Measurements from ENCODE around the gene TH. TPM values are rescaled to one million over a fixed set of nuclear protein-coding genes. Genes with fewer than 3 reads are reported as not detected.

Gene TH
- total and polyA plus RNA-seq, 7 donors = 0.17 TPM; not detected in 6

DNA sequence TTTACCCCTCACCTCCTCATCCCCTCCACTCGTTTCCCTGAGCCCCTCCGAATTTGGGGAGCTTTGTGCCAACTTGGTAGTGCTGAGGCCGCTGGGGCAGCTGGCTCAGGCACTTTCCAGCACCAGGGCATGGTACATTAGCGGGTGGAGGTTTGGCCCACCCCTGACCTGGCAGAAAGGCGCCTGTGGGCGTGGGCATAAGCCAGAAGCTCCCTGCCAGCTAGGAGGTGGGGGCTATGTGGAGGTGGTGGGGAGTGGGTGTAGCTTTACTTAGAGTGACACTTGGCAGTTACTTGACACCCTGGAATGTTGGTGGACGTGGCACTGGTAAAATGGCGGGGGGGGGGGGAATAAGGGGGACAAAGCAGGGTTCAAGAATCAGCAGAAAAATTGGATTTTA lies 22.2 kb downstream of the TH start:
- TF ChIP-seq POLR2A (IDR thresholded peaks at IDR 0.05) (no peak), POLR2AphosphoS5 (IDR thresholded peaks at IDR 0.05) (no peak), EP300 (IDR thresholded peaks at IDR 0.05) (no peak)
- TF ChIP-seq, protein P1, sequence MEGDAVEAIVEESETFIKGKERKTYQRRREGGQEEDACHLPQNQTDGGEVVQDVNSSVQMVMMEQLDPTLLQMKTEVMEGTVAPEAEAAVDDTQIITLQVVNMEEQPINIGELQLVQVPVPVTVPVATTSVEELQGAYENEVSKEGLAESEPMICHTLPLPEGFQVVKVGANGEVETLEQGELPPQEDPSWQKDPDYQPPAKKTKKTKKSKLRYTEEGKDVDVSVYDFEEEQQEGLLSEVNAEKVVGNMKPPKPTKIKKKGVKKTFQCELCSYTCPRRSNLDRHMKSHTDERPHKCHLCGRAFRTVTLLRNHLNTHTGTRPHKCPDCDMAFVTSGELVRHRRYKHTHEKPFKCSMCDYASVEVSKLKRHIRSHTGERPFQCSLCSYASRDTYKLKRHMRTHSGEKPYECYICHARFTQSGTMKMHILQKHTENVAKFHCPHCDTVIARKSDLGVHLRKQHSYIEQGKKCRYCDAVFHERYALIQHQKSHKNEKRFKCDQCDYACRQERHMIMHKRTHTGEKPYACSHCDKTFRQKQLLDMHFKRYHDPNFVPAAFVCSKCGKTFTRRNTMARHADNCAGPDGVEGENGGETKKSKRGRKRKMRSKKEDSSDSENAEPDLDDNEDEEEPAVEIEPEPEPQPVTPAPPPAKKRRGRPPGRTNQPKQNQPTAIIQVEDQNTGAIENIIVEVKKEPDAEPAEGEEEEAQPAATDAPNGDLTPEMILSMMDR (IDR thresholded peaks at IDR 0.05) = no peak
- intact Hi-C loops (cut with DNase I) = no loop called here
- Histone ChIP-seq H3K9me3 (no peaks in the 10 kb centered on the region), H3K4me1 (peaks cover 0 to 7% (median 6%) of the 10 kb centered on the region in 4 donors), H3K4me3 (no peak overlapping the region), H3K27ac (no peak overlapping the region), H3K27me3 (peaks cover 25 to 70% (median 62%) of the 10 kb centered on the region in 3 donors), H3K36me3 (no peaks in the 10 kb centered on the region)
- DNase-seq = no peak
- WGBS, 2 donors = 32 to 63% methylated on average over 8 of the region's 8 CpGs

DNA sequence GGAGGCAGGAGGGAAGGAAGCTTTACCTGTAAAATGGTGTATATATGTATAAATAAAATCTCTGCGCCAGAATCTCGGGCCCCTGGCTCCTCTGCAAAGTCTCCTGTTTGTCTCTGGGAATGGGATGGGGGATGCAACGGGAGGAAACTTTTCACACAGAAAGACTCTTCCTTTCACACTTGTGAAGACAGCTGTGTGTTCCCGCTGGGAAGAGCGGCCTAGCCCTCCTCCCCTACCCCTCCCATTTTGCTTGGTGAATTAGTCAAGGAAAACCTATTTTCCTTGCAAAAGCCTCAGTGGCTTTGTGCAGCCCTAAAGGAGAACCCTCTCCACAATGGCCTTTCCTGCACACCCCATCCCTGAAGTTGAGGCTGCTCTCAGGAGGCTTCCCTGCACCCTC lies 23.0 kb downstream of the TH start:
- no peak overlapping the region for H3K27ac ChIP-seq
- H3K27me3 ChIP-seq = peaks cover 34 to 78% (median 70%) of the 10 kb centered on the region in 3 donors
- intact Hi-C loops (cut with DNase I) = no loop called here
- no peak for DNase-seq
- H3K4me3 ChIP-seq = no peak overlapping the region
- 52 to 53% methylated on average over 5 of the region's 5 CpGs for WGBS, 2 donors
- H3K9me3 ChIP-seq = no peaks in the 10 kb centered on the region
- TF ChIP-seq POLR2A (IDR thresholded peaks at IDR 0.05) (no peak), EP300 (IDR thresholded peaks at IDR 0.05) (no peak), POLR2AphosphoS5 (IDR thresholded peaks at IDR 0.05) (no peak)
- TF ChIP-seq, protein P1 (IDR thresholded peaks at IDR 0.05) = no peak
- H3K4me1 ChIP-seq = peaks cover 0 to 15% (median 6%) of the 10 kb centered on the region in 4 donors
- H3K36me3 ChIP-seq = no peaks in the 10 kb centered on the region

DNA sequence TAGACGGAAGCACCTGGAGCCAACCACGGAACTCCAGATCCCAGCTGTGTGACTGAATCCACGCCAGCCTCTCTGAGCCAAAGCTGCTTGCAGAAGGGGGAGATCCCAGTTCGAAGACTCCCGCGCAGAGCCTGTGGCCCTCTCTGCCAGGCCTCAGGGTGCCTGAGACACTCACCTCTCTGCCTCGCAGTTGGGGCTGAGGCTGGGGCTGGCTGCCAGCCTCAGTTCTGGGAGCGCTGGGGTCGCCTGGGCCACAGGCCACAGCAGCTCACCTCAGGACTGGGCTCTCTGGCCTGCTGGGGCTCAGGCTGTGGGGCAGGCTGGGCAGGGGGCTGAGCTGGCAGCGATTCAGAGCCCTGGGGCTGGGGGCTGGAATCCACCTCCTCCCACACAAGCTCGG lies 24.2 kb downstream of the TH start:
- Histone ChIP-seq H3K4me3 (no peak overlapping the region), H3K27ac (no peak overlapping the region), H3K27me3 (peaks cover 35 to 90% (median 82%) of the 10 kb centered on the region in 3 donors), H3K9me3 (no peaks in the 10 kb centered on the region), H3K4me1 (peaks cover 0 to 16% (median 6%) of the 10 kb centered on the region in 4 donors), H3K36me3 (no peaks in the 10 kb centered on the region)
- no peak for DNase-seq
- intact Hi-C loops (cut with DNase I) = no loop called here
- TF ChIP-seq EP300 (IDR thresholded peaks at IDR 0.05) (no peak), POLR2AphosphoS5 (IDR thresholded peaks at IDR 0.05) (no peak), POLR2A (IDR thresholded peaks at IDR 0.05) (no peak)
- TF ChIP-seq, protein P1 (IDR thresholded peaks at IDR 0.05) = no peak
- WGBS, 2 donors = 49 to 52% methylated on average over 11 of the region's 11 CpGs

DNA sequence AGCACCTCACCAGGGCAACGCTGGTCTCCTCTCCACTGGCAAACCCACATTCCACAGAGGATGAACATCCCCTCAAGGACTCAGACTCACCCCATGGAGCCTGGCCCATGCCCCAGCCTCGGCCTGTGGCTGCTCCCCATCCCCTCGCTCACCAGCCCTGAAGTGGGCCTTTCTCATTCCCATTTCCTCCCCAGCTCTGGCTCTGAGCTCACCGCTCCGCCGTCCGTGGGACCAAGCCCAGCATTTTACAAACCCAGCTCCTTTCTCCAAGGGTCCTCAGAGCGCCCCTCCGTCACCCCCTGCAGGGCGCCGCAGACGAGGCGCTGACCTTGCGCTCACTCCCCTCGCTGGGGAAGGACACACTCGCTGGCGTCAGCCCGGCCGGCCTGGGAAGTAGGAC lies 25.6 kb downstream of the TH start:
- no peak for DNase-seq
- peaks cover 0 to 10% (median 0%) of the 10 kb centered on the region in 4 donors for H3K4me1 ChIP-seq
- TF ChIP-seq EP300 (IDR thresholded peaks at IDR 0.05) (no peak), POLR2AphosphoS5 (IDR thresholded peaks at IDR 0.05) (no peak), POLR2A (IDR thresholded peaks at IDR 0.05) (no peak)
- TF ChIP-seq, protein P1 (IDR thresholded peaks at IDR 0.05) = no peak
- H3K27me3 ChIP-seq = peaks cover 46 to 100% (median 92%) of the 10 kb centered on the region in 3 donors
- H3K27ac ChIP-seq = no peak overlapping the region
- WGBS, 2 donors = 47 to 53% methylated on average over 19 of the region's 19 CpGs
- intact Hi-C loops (cut with DNase I) = no loop called here
- no peaks in the 10 kb centered on the region for H3K36me3 ChIP-seq
- H3K4me3 ChIP-seq = no peak overlapping the region
- H3K9me3 ChIP-seq = no peaks in the 10 kb centered on the region
